Measurements from ENCODE around the gene PLCB1. TPM values are rescaled to one million over a fixed set of nuclear protein-coding genes. Genes with fewer than 3 reads are reported as not detected.

PLCB1 gene
- total and polyA plus RNA-seq, 4 donors: 1.6 to 43.8 (median 6.1) TPM

DNA sequence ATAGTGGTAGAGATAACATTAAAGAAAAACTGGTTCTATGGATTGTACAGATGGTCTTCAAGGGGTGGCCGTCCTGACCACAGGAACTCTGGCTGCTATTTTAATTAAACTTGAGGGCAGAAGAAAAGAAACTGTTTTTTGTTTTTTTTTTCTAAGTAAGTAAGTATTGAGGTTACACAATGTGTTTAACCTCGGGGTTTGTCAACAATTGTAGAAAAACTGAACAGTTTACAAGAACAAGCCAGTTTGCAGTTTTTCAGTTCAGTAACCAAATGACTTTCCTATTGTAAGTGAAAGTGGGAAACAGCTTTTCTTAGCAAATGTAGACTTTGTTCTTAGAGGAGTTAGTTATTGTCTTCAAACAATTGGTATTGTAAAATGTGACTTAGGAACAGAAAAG is 77.0 kb downstream of the PLCB1 start:
- H3K27me3 ChIP-seq (ENCODE audit: control insufficient read depth in 3 of 3, insufficient read depth in 3 of 3, low read length in 2 of 3): no peaks in the 10 kb centered on the region
- no peak overlapping the region for H3K9ac ChIP-seq (ENCODE audit: insufficient read depth in 1 of 2, low read length in 2 of 2)
- H3K27ac ChIP-seq (ENCODE audit: low read depth in 1 of 2, low read length in 1 of 2): no peak overlapping the region
- TF ChIP-seq, protein P1, sequence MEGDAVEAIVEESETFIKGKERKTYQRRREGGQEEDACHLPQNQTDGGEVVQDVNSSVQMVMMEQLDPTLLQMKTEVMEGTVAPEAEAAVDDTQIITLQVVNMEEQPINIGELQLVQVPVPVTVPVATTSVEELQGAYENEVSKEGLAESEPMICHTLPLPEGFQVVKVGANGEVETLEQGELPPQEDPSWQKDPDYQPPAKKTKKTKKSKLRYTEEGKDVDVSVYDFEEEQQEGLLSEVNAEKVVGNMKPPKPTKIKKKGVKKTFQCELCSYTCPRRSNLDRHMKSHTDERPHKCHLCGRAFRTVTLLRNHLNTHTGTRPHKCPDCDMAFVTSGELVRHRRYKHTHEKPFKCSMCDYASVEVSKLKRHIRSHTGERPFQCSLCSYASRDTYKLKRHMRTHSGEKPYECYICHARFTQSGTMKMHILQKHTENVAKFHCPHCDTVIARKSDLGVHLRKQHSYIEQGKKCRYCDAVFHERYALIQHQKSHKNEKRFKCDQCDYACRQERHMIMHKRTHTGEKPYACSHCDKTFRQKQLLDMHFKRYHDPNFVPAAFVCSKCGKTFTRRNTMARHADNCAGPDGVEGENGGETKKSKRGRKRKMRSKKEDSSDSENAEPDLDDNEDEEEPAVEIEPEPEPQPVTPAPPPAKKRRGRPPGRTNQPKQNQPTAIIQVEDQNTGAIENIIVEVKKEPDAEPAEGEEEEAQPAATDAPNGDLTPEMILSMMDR (IDR thresholded peaks at IDR 0.05; ENCODE audit: control extremely low read depth, extremely low read depth): no peak
- WGBS, 2 donors: 10 to 15% methylated on average over 2 of the region's 2 CpGs
- ATAC-seq (ENCODE audit: insufficient read depth, low FRiP score): no peak
- peaks cover 0 to 4% (median 0%) of the 10 kb centered on the region in 5 donors for H3K4me1 ChIP-seq (ENCODE audit: control insufficient read depth in 5 of 5, insufficient read depth in 5 of 5, low read length in 5 of 5)
- H3K36me3 ChIP-seq (ENCODE audit: control insufficient read depth in 4 of 4, insufficient read depth in 4 of 4, low read length in 4 of 4): no peaks in the 10 kb centered on the region
- DNase-seq: peak in 2 of 3 donors; percentile 36 to 57
- H3K9me3 ChIP-seq (ENCODE audit: control insufficient read depth in 4 of 4, insufficient read depth in 3 of 4, low read length in 3 of 4): no peaks in the 10 kb centered on the region
- no peak overlapping the region for H3K4me3 ChIP-seq

DNA sequence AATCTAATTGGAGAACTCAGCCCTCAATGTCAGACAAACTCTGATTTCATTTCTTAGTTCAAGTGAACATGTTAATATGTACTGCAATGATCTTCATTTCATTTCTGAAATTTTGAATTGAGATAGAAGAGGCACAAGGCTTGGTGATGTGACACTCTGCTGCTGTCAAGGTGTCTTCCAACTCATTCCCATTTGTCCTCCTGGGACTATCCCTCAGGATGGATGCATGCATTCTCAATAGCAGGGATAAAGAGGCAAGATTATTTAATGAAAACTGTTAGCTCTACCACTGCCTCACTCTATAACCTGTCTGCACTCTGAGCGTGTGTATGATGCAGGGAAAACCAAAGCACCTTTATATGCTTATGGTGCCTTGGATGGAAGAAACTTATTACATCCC is 78.7 kb downstream of the PLCB1 start:
- no peak overlapping the region for H3K4me3 ChIP-seq
- H3K9ac ChIP-seq (ENCODE audit: insufficient read depth in 1 of 2, low read length in 2 of 2): no peak overlapping the region
- ATAC-seq (ENCODE audit: insufficient read depth, low FRiP score) (no peak), DNase-seq (no peak)
- peaks cover 0 to 11% (median 3%) of the 10 kb centered on the region in 5 donors for H3K4me1 ChIP-seq (ENCODE audit: control insufficient read depth in 5 of 5, insufficient read depth in 5 of 5, low read length in 5 of 5)
- 97% methylated on average over 1 of the region's 1 CpG for WGBS, 2 donors
- H3K27me3 ChIP-seq (ENCODE audit: control insufficient read depth in 3 of 3, insufficient read depth in 3 of 3, low read length in 2 of 3): no peaks in the 10 kb centered on the region
- H3K36me3 ChIP-seq (ENCODE audit: control insufficient read depth in 4 of 4, insufficient read depth in 4 of 4, low read length in 4 of 4): no peaks in the 10 kb centered on the region
- TF ChIP-seq, protein P1 (IDR thresholded peaks at IDR 0.05; ENCODE audit: control extremely low read depth, extremely low read depth): no peak
- no peaks in the 10 kb centered on the region for H3K9me3 ChIP-seq (ENCODE audit: control insufficient read depth in 4 of 4, insufficient read depth in 3 of 4, low read length in 3 of 4)
- no peak overlapping the region for H3K27ac ChIP-seq (ENCODE audit: low read depth in 1 of 2, low read length in 1 of 2)

DNA sequence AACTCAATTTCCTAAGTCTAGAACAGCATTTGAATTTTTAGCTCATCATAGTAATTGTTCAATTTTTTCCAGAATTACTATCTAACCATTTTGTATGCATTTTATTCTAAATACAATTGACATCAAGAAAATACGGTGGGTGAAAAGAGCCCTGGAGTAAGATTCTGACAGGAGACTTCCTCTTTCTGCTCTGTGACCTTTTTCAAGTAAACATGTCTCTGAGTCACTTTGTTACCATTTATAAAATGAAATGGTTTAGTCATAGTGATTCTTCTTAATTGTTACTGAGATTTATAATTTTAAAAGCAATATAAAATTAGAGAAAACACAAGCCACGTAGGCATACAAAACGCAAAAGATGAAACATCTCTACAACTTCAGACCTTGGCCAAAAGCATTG is 80.2 kb downstream of the PLCB1 start:
- 70 to 72% methylated on average over 3 of the region's 3 CpGs for WGBS, 2 donors
- TF ChIP-seq, protein P1 (IDR thresholded peaks at IDR 0.05; ENCODE audit: control extremely low read depth, extremely low read depth): no peak
- H3K4me3 ChIP-seq: no peak overlapping the region
- H3K36me3 ChIP-seq (ENCODE audit: control insufficient read depth in 4 of 4, insufficient read depth in 4 of 4, low read length in 4 of 4): no peaks in the 10 kb centered on the region
- ATAC-seq (ENCODE audit: insufficient read depth, low FRiP score) (no peak), DNase-seq (no peak)
- H3K27me3 ChIP-seq (ENCODE audit: control insufficient read depth in 3 of 3, insufficient read depth in 3 of 3, low read length in 2 of 3): no peaks in the 10 kb centered on the region
- H3K4me1 ChIP-seq (ENCODE audit: control insufficient read depth in 5 of 5, insufficient read depth in 5 of 5, low read length in 5 of 5): peaks cover 0 to 13% (median 3%) of the 10 kb centered on the region in 5 donors
- H3K9me3 ChIP-seq (ENCODE audit: control insufficient read depth in 4 of 4, insufficient read depth in 3 of 4, low read length in 3 of 4): no peaks in the 10 kb centered on the region
- H3K27ac ChIP-seq (ENCODE audit: low read depth in 1 of 2, low read length in 1 of 2): no peak overlapping the region
- H3K9ac ChIP-seq (ENCODE audit: insufficient read depth in 1 of 2, low read length in 2 of 2): no peak overlapping the region

DNA sequence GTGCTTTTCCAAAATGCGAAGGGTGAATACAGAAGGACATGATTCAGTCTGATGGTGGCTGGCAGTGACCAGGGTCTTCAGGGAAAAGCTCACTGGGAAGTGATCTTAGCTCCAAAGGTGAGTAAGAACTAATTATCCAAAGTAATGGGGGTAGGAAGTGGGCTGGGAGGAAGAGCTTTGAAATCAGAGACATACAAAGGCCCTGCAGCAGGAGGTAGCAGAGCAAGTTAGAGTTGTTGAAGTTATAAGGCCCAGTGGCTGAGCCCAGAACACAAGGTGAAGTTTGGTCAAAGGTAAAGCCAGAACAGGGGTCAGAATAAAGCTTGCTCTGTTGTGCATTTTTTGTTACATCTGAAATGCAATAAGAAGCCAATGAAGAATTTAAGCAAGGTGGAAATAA is 81.2 kb downstream of the PLCB1 start:
- ATAC-seq (ENCODE audit: insufficient read depth, low FRiP score) (no peak), DNase-seq (no peak)
- Histone ChIP-seq H3K9ac (ENCODE audit: insufficient read depth in 1 of 2, low read length in 2 of 2) (no peak overlapping the region), H3K27me3 (ENCODE audit: control insufficient read depth in 3 of 3, insufficient read depth in 3 of 3, low read length in 2 of 3) (no peaks in the 10 kb centered on the region), H3K4me1 (ENCODE audit: control insufficient read depth in 5 of 5, insufficient read depth in 5 of 5, low read length in 5 of 5) (peaks cover 0 to 13% (median 3%) of the 10 kb centered on the region in 5 donors), H3K27ac (ENCODE audit: low read depth in 1 of 2, low read length in 1 of 2) (peak overlapping the region in 1 of 2 donors; percentile 41), H3K9me3 (ENCODE audit: control insufficient read depth in 4 of 4, insufficient read depth in 3 of 4, low read length in 3 of 4) (no peaks in the 10 kb centered on the region), H3K36me3 (ENCODE audit: control insufficient read depth in 4 of 4, insufficient read depth in 4 of 4, low read length in 4 of 4) (no peaks in the 10 kb centered on the region), H3K4me3 (no peak overlapping the region)
- 96 to 100% methylated on average over 1 of the region's 1 CpG for WGBS, 2 donors
- TF ChIP-seq, protein P1 (IDR thresholded peaks at IDR 0.05; ENCODE audit: control extremely low read depth, extremely low read depth): no peak
